ENCODE data around the gene FKBP5.

FKBP5 gene

DNA sequence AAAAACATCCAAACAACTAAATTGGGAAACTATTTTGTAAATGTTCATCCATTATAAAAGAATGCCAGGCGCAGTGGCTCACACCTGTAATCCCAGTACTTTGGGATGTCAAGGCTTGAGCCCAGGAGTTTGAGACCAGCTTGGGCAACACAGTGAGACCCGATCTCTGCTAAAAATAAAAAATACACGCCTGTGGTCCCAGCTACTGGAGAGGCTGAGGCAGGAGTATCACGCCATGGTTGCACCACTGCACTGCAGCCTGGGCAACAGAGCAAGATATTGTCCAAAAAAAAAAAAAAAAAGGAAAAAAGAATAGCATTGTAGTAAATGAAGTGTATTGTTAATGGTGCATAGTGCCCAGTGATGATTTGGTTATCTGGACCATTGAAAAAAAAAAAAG lies 38.7 kb downstream of the FKBP5 start:
- no peak overlapping the region for H3K4me3 ChIP-seq (ENCODE audit: low read depth, low read length)
- TF ChIP-seq, protein P1, sequence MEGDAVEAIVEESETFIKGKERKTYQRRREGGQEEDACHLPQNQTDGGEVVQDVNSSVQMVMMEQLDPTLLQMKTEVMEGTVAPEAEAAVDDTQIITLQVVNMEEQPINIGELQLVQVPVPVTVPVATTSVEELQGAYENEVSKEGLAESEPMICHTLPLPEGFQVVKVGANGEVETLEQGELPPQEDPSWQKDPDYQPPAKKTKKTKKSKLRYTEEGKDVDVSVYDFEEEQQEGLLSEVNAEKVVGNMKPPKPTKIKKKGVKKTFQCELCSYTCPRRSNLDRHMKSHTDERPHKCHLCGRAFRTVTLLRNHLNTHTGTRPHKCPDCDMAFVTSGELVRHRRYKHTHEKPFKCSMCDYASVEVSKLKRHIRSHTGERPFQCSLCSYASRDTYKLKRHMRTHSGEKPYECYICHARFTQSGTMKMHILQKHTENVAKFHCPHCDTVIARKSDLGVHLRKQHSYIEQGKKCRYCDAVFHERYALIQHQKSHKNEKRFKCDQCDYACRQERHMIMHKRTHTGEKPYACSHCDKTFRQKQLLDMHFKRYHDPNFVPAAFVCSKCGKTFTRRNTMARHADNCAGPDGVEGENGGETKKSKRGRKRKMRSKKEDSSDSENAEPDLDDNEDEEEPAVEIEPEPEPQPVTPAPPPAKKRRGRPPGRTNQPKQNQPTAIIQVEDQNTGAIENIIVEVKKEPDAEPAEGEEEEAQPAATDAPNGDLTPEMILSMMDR (IDR thresholded peaks at IDR 0.05; ENCODE audit: low read depth, low read length) = no peak

DNA sequence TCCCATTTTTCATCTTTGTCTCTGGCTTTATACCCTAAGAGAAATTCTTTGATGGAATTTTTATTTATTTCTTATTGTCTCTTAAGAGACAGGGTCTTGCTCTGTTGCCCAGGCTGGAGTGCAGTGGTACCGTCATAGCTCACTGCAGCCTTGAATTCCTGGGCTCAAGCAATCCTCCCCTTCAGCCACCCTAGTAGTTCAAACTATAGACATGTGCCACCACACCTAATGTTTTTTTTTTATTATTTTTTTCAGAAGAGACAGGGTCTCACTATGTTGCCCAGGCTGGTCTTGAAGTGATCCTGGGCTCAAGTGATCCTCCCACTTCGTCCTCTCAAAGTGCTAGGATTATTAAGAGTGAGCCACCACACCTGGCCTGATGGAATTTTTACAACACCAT lies 40.5 kb downstream of the FKBP5 start:
- no peak overlapping the region for H3K4me3 ChIP-seq (ENCODE audit: low read depth, low read length)
- TF ChIP-seq, protein P1 (IDR thresholded peaks at IDR 0.05; ENCODE audit: low read depth, low read length) = no peak

DNA sequence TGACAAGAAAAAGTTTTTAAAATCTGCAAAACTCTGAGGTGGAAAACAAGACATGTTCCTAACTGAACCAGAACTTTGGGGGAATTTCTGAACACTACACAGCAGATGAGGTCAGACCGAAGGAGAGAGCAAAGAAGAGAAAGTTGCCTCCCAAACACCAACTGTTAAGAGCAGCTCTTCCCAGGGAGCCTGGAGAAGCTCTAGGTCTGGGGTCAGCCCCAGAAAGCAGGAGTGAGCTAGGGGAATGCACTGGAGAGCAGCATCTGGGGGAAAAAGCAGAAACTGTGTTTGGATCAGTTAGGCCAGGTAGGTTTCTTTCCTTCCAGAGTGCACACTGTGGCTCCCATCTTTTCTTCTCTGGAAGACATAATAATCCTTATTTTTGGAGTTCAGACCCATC lies 41.3 kb downstream of the FKBP5 start:
- TF ChIP-seq, protein P1 (IDR thresholded peaks at IDR 0.05; ENCODE audit: low read depth, low read length) = no peak
- H3K4me3 ChIP-seq (ENCODE audit: low read depth, low read length) = no peak overlapping the region

DNA sequence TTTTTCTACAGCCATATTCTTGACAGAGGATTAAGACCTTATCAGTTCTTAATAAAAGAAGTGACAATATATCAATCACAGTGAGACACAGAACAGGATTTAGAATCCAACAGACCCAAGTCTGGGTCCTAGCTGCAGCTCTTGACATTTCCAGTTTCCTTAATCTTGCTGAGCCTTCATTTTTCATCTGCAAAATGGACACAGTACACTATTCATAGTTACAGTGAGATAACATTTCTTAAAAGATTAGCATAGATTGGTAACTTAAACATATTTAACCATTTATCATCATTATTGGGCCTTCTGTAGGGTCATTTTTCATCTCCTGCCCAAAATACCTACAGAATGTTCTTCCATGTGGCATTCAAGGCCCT lies 45.6 kb downstream of the FKBP5 start:
- H3K4me3 ChIP-seq (ENCODE audit: low read depth, low read length) = no peak overlapping the region
- TF ChIP-seq, protein P1 (IDR thresholded peaks at IDR 0.05; ENCODE audit: low read depth, low read length) = no peak

DNA sequence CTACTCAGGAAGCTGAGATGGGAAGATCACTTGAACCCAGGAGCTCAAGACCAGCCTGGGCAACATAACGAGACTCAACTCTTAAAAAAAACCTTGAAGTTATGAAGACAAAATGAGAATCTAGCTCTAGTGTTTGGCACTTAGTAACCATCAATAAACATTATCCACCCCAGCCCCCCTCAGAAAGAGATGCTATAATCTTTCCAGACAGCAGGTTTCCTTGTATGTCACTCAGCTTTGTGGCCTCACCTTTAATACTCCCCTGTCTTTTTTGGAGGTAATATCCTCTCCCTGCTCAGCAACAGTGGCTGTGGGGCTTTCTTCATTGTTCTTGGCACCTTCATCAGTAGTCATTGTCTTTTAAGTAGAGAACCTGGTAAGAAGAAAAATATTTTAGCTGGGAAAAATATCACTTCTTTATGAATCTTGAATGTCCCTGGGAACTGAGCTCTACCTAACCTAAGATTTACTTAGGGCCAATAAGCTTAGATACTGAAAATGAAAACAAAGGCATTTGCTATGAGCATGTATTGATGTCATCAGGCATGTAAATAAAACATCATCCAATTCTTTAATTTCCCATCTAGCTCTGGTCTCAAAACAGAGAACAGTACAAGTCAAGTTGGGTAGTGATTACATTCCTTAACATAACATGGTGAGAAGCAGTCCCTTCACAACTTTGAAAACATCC lies 46.1 kb downstream of the FKBP5 start:
- H3K4me3 ChIP-seq (ENCODE audit: low read depth, low read length) = no peak overlapping the region
- TF ChIP-seq, protein P1 (IDR thresholded peaks at IDR 0.05; ENCODE audit: low read depth, low read length) = no peak

DNA sequence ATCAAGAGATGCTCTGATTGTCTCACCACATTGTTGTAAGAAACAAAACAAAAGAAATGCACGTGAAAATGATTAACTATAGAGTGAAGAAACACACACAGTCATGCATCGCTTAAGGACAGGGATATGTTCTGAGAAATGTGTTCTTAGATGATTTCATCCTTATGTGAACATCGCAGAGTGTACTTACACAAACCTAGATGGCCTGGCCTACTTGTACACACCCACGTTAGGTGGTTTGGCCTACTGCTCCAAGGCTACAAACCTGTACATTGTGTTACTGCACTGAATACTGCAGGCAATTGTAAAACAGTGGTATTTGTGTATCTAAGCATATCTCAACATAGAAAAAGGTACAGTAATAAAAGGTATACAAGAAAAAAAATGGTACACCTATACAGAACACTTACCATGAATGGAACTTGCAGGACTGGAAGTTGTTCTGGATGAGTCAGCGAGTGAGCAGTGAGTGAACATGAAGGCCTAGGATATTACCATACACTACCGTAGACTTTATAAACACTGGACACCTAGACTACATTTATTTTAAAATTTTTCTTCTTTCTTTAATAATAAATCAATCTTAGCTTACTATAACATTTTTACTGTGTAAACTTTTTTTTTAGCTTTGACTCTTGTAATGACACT lies 48.6 kb downstream of the FKBP5 start:
- no peak overlapping the region for H3K4me3 ChIP-seq (ENCODE audit: low read depth, low read length)

DNA sequence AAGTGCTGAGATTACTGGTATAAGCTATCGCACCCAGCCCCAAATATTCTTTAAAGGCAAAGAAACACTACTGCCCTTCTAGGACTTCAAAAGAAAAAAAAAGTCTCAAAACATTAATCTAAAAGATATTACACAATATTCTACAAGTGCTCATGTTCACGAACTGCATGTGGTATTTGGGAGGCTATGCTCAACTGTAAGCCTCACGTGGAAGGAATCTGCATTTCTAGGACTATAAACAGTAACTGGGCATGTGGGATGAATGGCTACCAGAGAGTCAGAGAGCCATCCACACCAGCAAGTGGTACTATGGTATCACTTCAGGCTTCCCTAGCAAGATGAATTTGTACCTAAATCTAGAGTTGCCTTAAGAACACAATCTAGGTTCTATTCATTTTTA lies 50.0 kb downstream of the FKBP5 start:
- H3K4me3 ChIP-seq (ENCODE audit: low read depth, low read length) = no peak overlapping the region

More for the DNA sequence above, 48.6 kb downstream of the FKBP5 start:
- TF ChIP-seq, protein P1 (IDR thresholded peaks at IDR 0.05; ENCODE audit: low read depth, low read length) = no peak

More for the DNA sequence above, 50.0 kb downstream of the FKBP5 start:
- TF ChIP-seq, protein P1 (IDR thresholded peaks at IDR 0.05; ENCODE audit: low read depth, low read length) = no peak

Data from WI38 (cell line).